GM12864 (cell line): Measurements from ENCODE around the gene APC.
"Not testable (repeated sequence)": the region's sequence is repeated elsewhere in the genome, so short reads cannot be mapped to it uniquely, and the experiment has no call there.

Source experiments
- DNase-seq: peaks from one replicate; pipeline ENCODE4 v3.0.0-alpha.2; 2011; ENCODE audit warnings: low read depth
- H3K4me3 ChIP-seq: 2 replicates; pipeline ENCODE4 v1.5.1; 2011; ENCODE audit warnings: mild to moderate bottlenecking, low read depth, low read length, control low read depth
- CTCF ChIP-seq: IDR thresholded peaks from 2 replicates; pipeline ENCODE4 v1.5.1; 2011; ENCODE audit warnings: low read depth, mild to moderate bottlenecking, moderate library complexity, low read length, control low read depth, inconsistent platforms; ENCODE audit errors: missing control alignments

Gene APC

GRCh38 chr5:112857866-112858265 is 120.2 kb downstream of the APC start:
- H3K4me3 ChIP-seq, result no peak overlapping the region
- no peak for DNase-seq
- no peak for TF ChIP-seq CTCF

DNA sequence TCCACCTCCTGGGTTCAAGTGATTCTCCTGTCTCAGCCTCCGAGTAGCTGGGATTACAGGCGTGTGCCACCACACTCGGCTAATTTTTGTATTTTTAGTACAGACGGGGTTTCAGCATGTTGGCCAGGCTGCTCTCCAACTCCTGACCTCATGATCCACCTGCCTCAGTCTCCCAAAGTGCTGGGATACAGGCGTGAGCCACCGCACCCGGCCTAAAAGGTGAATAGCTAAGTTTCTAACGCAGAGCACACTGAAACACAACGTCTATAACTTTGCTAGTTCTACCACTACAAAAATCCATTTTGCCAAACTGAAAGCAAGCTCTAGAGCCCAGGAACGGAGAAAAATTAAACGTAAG is 122.9 kb downstream of the APC start:
- peak overlapping the region; percentile 69 for H3K4me3 ChIP-seq

DNA sequence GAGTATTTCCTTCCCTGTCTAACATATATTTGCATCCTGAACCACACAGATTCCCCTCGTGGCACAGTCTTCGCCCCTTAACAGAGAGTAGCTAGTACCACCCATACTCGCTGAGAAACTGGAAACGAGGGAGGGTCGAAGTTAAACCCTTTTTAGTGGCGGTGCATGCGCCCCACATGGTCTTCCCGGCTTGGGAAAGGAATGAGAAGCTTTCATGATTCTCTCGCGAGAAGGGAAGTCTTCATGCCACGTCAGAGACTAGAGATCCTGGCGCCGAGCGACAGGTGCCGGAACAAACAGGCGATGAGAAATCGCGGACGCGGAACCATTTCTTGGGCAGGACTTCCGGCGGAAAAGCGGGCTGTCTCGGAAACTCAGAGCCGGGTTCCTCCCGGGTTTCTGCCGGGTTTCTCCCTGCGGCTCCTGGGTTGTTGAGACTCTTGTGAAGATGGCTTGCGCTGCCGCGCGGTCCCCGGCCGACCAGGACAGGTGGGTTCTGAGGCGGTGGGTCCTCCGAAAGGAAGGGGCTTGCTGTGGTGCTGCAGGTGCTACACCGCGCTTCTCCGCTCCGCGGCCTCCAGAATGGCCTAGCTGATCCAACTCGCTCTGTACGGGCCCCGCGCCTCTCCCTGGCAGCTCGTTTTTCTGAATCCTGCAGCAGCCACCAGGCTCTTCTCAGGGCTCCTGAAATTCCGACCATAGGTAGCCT is 123.4 kb downstream of the APC start, which contains the start of gene SRP19:
Gene SRP19 (plus strand): TSS at position 359 of the 709 bp plus-strand sequence. CDS start 90 bp downstream, at position 449.
- H3K4me3 ChIP-seq, result peak within 1 kb of the TSS; percentile 69
- TF ChIP-seq CTCF, result no peak
- DNase-seq, result peak; percentile 91

More for the DNA sequence above, 122.9 kb downstream of the APC start:
- not testable (repeated sequence) for DNase-seq

- no peak for TF ChIP-seq CTCF
- peak overlapping the region; percentile 69 for H3K4me3 ChIP-seq
- DNase-seq, result no peak
These were observed 123.9 kb downstream of the APC start for GRCh38 chr5:112861638-112861985.

GRCh38 chr5:112862085-112862484 is 124.4 kb downstream of the APC start:
- DNase-seq, result no peak
- TF ChIP-seq CTCF, result no peak
- H3K4me3 ChIP-seq, result peak overlapping the region; percentile 69

GRCh38 chr5:112863549-112863948 is 125.9 kb downstream of the APC start:
- no peak overlapping the region for H3K4me3 ChIP-seq
- TF ChIP-seq CTCF, result no peak
- no peak for DNase-seq

DNA sequence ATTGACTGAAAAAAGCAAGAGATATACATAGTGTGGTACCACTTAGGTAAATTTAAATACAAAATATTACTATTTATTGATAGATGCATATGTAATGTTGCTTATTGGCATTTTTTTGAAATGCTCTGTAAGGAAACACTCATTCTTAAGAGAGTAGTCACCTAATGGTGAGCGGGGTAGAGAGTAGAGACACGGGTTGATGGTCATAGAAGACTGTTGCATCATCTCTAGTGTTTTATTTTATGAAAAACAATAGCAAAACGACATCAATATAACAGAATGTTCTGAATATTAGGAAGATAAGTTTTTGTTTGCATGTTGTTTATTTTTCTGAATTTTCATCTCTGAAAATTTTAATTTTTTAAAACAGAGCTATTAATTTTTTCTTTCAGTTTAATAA is 127.4 kb downstream of the APC start:
- no peak for TF ChIP-seq CTCF
- no peak for DNase-seq
- no peak overlapping the region for H3K4me3 ChIP-seq

- no peak for DNase-seq
- TF ChIP-seq CTCF, result no peak
These were observed 129.1 kb downstream of the APC start for GRCh38 chr5:112866739-112867138.

More at GRCh38 chr5:112866739-112867138, 129.1 kb downstream of the APC start:
- no peak overlapping the region for H3K4me3 ChIP-seq
